GM18526 (cell line): ENCODE measurements around the gene SLC20A1.
A peak's percentile ranks its signal among the peaks of the same experiment; 100 is the strongest.

Experiments
- POLR2A ChIP-seq: IDR thresholded peaks from 3 replicates; pipeline ENCODE4 v1.6.1; 2011; ENCODE audit not compliant: insufficient read length; ENCODE audit errors: extremely low read depth

The SLC20A1 gene

GRCh38 chr2:112645310-112646101 lies at the start of gene SLC20A1:
Gene SLC20A1 (plus strand): TSS chr2:112645939. CDS start chr2:112646829, 890 bp downstream.
- peak; percentile 97 for TF ChIP-seq POLR2A

GRCh38 chr2:112597537-112598322 lies 48.0 kb upstream of the SLC20A1 start:
- TF ChIP-seq POLR2A: no peak

GRCh38 chr2:112600634-112601033 lies 45.1 kb upstream of the SLC20A1 start:
- TF ChIP-seq POLR2A: no peak

- TF ChIP-seq POLR2A: no peak
Measured at GRCh38 chr2:112601754-112602153, 44.0 kb upstream of the SLC20A1 start.

GRCh38 chr2:112602917-112603316 lies 42.8 kb upstream of the SLC20A1 start:
- TF ChIP-seq POLR2A: no peak

GRCh38 chr2:112603731-112604130 lies 42.0 kb upstream of the SLC20A1 start:
- no peak for TF ChIP-seq POLR2A

- no peak for TF ChIP-seq POLR2A
Measured at GRCh38 chr2:112604952-112605351, 40.8 kb upstream of the SLC20A1 start.

GRCh38 chr2:112605926-112606325 lies 39.8 kb upstream of the SLC20A1 start:
- TF ChIP-seq POLR2A: no peak

GRCh38 chr2:112606547-112606946 lies 39.2 kb upstream of the SLC20A1 start:
- TF ChIP-seq POLR2A: no peak

- no peak for TF ChIP-seq POLR2A
Measured at GRCh38 chr2:112607680-112608438, 37.9 kb upstream of the SLC20A1 start.

- no peak for TF ChIP-seq POLR2A
Measured at GRCh38 chr2:112614201-112614840, 31.4 kb upstream of the SLC20A1 start.

GRCh38 chr2:112615051-112615450 lies 30.7 kb upstream of the SLC20A1 start:
- no peak for TF ChIP-seq POLR2A

- no peak for TF ChIP-seq POLR2A
Measured at GRCh38 chr2:112618383-112618782, 27.4 kb upstream of the SLC20A1 start.

- TF ChIP-seq POLR2A: no peak
Measured at GRCh38 chr2:112621790-112622527, 23.8 kb upstream of the SLC20A1 start.

GRCh38 chr2:112622528-112622849 lies 23.2 kb upstream of the SLC20A1 start:
- no peak for TF ChIP-seq POLR2A
